NCI-H128 (cell line): ENCODE data around the gene KRT77.
"Not testable (repeated sequence)": the region's sequence is repeated elsewhere in the genome, so short reads cannot be mapped to it uniquely, and the experiment has no call there.

ENCODE experiments used
- DNase-seq: peaks from one replicate; lab custom pipeline; 2025; ENCODE audit not compliant: unreplicated experiment; lab: John Stamatoyannopoulos, UW

KRT77 gene

DNA sequence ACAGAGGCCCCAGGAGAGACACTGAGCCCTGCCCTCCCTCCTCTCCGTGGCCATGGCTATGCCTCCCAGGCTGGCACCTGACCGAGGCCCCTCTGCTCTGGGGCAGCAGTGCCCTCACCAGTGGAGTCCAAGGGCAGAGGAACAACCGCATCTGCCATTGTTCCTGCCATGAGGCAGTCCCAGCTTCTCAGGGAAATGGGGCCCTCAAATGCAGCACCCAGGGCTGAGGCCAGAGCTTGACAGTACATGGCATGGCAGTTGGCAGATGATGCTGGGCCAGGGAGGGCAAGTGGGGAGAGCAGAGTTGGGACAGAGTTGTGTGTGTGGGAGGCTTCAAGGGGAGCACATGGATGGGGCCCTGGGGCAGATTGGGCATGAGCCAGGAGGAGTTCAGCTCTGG is 21.1 kb upstream of the KRT77 start:
- DNase-seq = no peak

DNA sequence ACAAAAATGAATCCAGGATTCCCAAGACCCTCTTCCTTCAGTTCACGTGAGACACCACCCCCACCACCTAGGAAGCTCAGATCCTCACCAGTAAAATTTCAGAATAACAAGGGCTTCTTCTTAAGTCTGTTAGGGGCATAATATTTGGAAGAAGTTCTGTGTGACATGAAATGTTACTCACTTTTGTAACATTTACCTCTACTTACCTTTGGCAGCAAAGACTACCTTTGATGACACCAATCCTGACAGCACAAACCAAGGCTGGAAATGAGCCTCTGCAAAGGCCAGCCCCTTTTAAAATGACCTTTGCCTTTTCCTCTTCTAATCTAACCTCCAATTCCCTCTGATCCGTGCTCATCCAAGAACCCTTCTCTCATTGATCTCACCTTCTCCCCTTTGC is 19.4 kb upstream of the KRT77 start:
- DNase-seq = no peak

GRCh38 chr12:52721838-52722470 is 18.6 kb upstream of the KRT77 start:
- no peak for DNase-seq

DNA sequence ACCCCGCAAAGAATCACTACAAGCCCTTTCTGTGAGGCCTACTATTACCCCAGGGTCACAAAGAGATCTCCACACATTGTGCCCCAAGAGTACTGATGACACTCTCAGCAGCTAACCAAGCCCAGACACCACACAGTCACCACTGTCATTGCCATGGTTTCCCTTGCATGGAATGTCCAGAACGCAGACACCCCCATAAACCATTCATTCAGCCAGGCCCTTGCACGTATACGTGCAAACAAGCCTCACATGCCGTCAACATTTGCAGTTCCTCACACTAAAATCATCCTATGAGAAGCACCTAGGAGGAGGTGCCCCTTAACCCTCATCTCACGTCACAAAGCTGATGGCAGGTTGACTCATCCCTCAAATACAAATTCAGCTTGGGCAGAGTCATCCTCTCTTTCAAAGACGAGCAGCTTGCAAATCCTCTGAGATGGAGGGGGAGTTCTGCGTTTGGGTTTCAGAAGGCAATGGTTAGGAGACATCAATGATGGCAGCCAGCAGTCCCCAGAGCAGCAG is 17.1 kb upstream of the KRT77 start:
- no peak for DNase-seq

DNA sequence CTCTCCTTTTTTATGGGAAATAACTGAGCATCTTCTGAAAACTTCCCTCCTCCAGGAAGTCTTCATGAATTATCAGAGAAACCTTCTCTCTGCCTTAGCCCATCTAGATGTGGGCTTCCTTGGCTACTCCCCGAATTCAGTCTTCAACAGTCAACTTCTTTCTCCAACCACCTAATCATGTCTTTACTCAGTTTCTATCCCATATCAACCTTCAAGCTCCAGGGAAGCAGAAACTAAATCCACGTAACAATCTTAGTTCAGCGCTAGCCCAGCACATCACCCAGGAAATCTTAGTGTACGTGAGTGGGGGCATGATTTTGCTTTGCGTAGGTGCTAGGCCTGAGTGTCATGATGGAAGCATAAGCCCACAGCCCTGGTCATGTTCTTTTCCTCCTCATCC is 12.7 kb upstream of the KRT77 start:
- DNase-seq = no peak

DNA sequence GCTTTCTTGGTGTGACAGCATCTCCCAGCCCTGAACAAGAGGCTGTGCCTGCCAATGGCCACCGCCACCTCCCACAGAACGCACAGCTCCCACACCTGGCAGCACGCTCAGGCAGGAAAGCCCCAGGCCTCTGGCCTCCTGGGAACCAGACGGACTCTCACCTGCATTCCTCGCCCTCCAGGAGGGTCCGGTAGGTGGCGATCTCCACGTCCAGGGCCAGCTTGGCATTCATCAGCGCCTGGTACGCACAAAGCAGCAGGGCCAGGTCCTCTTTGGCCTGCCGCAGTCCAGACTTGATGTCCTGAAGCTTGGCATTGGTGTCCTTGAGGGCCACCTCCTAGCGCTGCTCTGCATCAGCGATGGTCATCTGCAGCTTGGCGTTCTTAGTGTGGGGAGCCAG is 12.1 kb upstream of the KRT77 start:
- DNase-seq = no peak

- DNase-seq = no peak
Observed at GRCh38 chr12:52714887-52715281, 11.6 kb upstream of the KRT77 start.

GRCh38 chr12:52713960-52714886 is 10.9 kb upstream of the KRT77 start:
- DNase-seq = no peak

DNA sequence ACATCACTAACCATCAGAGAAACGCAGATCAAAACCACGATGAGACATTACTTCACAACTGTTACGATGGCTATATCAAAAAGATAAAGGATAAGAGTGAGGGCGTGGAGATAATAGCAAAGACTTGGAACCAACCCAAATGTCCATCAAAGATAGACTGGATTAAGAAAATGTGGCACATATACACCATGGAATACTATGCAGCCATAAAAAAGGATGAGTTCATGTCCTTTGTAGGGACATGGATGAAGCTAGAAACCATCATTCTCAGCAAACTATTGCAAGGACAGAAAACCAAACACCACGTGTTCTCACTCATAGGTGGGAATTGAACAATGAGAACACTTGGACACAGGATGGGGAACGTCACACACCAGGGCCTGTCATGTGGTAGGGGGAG is 8.8 kb upstream of the KRT77 start:
- not testable (repeated sequence) for DNase-seq

GRCh38 chr12:52710730-52711129 is 7.4 kb upstream of the KRT77 start:
- no peak for DNase-seq

GRCh38 chr12:52708010-52708409 is 4.7 kb upstream of the KRT77 start:
- no peak for DNase-seq

DNA sequence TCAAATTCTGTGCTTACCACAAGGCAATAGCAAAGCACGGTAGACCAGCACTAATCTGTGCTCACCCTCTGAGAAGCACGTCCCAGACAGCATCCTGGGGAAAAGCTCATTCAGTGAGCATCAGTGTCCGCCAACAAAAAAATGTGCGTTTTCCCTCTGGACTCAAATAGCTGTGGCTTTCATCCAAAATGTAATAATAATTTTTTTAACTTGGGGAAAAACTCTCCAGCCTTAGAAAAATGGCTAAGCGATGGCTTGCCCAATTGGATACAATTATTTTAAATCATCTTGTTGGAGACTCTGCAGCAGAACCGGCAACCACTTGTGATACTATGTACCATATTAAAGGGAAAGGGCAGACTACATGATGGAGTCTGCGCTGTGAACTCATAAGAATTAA is 1.1 kb upstream of the KRT77 start:
- no peak for DNase-seq

DNA sequence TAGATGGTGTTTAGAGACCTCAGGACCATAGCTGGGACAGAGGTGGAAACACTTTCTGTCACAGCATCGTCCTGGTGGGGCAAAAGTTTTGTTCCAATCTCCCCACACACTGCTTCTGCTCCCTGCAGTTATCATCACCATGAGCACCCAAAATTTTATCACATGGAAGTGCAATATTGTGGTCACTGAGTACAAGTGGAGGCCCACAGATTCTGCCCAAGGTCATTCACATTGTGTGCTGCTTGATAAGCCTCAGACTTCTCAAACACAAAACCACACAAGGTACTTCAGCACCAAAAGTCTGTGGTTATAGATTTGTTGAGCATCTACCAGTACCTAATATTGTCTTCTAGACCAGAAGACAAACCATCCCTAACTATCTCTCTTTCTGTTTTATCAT is 554 bp upstream of the KRT77 start:
- DNase-seq = no peak

GRCh38 chr12:52702338-52702737 is 986 bp downstream of the KRT77 start:
- DNase-seq = no peak

DNA sequence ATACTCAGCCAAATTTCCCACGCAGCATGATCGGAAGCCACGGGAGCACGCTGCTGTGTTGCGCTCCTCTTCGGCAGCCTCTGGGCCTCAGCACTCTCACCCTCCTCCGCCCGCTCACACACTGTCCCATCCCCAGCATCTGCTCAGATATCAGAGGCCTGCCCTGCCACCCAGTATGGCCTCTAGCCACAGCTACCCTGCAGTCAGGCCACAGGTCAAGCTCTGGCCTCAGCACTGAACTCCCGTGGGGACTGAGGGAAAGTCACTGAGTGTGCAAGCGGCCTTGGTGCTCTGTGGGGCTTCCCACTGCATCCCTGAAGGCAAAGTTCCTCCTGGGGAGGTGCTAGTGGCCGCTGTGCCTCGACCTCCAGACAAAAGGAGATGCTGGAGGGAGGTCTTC is 2.0 kb downstream of the KRT77 start:
- no peak for DNase-seq

- DNase-seq = no peak
Observed at GRCh38 chr12:52699960-52700359, 3.4 kb downstream of the KRT77 start.

DNA sequence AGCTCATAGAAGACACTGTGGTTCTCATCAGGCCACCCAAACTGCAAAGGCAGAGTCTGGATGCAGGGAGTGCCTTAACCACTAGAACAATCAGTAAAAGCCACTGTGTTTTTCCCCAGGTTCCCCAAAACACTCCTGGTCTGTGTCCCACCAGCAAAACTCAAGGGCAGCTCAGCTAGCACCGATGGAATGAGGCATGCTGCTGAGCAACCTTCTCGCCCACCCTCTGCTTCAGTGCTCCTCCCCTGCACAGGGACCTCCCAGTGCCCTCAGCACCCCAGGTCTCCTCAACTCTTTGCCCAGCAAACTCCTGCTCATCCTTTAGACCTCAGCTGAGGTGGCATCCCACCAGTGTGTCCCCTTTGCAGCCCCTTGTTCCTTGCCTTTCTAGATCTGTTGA is 4.0 kb downstream of the KRT77 start:
- DNase-seq = no peak

- no peak for DNase-seq
Observed at GRCh38 chr12:52698651-52699340, 4.5 kb downstream of the KRT77 start.

GRCh38 chr12:52697058-52697582 is 6.2 kb downstream of the KRT77 start:
- DNase-seq = no peak

DNA sequence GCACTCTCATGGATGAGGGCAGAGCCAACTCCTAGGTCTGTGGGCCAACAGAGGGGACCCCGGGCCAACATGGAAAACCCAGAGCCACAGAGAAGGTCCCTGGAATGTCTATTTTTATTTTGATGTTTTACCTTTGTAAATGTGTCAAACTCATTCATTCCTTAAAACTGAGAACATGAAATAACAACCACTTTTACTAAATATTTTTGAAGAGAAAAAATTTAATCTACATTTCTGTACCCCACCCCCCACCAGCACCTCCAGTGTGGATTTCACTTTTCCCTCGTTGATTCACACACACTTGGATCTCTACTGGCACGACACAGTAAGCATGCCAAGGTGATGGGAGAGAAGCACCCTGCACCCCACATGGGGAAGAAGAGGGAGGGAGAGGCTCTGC is 6.7 kb downstream of the KRT77 start:
- no peak for DNase-seq

GRCh38 chr12:52695039-52695438 is 8.3 kb downstream of the KRT77 start:
- no peak for DNase-seq

GRCh38 chr12:52694151-52694550 is 9.2 kb downstream of the KRT77 start:
- DNase-seq = no peak
